Choroid plexus epithelial cell (primary cell): ENCODE data around the gene SIAH1.

Experiments
- DNase-seq: peaks from one replicate; pipeline ENCODE4 v3.0.0-alpha.2; 2010; ENCODE audit warnings: low read depth
- H3K4me3 ChIP-seq: 2 replicates; pipeline ENCODE4 v1.5.1; 2011; ENCODE audit warnings: low read depth, mild to moderate bottlenecking, control low read depth, low read length, moderate library complexity
- TF ChIP-seq, protein P1 (sequence below): conservative IDR thresholded peaks from 2 replicates; pipeline ENCODE4 v1.5.1; 2011; ENCODE audit warnings: low read depth, mild to moderate bottlenecking, control low read depth, inconsistent platforms, low read length, moderate library complexity

The SIAH1 gene

DNA sequence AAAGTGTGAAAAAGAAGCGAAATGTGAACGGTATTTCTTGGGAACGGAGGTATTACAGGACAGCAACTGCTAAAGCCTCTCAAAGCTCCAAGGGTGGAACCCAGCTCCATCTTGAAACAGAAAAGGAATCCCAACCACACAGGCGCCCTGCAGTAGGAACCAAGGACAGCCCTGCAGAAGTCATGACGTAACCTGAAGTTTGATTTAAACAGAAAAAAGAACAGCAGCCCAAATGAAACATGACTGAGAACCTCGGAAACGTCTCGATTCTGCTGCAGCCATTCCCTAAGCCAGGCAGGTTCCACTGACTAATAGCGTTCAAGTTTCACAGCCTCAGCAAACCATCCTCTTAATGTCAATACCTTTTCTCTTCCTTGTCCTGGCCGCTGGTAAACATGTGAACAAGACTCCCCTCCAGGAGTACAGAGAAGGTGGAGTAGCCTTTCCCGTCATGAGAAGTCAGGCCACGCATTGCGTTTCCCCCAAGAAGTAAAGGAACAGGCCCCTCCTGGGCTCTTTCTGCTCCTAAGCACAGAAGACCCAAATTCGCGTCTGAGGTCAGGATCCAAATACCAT, 20.1 kb downstream of the SIAH1 start:
- peak; percentile 25 for DNase-seq
- H3K4me3 ChIP-seq, result peak overlapping the region; percentile 63
- TF ChIP-seq, protein P1, sequence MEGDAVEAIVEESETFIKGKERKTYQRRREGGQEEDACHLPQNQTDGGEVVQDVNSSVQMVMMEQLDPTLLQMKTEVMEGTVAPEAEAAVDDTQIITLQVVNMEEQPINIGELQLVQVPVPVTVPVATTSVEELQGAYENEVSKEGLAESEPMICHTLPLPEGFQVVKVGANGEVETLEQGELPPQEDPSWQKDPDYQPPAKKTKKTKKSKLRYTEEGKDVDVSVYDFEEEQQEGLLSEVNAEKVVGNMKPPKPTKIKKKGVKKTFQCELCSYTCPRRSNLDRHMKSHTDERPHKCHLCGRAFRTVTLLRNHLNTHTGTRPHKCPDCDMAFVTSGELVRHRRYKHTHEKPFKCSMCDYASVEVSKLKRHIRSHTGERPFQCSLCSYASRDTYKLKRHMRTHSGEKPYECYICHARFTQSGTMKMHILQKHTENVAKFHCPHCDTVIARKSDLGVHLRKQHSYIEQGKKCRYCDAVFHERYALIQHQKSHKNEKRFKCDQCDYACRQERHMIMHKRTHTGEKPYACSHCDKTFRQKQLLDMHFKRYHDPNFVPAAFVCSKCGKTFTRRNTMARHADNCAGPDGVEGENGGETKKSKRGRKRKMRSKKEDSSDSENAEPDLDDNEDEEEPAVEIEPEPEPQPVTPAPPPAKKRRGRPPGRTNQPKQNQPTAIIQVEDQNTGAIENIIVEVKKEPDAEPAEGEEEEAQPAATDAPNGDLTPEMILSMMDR, result no peak

DNA sequence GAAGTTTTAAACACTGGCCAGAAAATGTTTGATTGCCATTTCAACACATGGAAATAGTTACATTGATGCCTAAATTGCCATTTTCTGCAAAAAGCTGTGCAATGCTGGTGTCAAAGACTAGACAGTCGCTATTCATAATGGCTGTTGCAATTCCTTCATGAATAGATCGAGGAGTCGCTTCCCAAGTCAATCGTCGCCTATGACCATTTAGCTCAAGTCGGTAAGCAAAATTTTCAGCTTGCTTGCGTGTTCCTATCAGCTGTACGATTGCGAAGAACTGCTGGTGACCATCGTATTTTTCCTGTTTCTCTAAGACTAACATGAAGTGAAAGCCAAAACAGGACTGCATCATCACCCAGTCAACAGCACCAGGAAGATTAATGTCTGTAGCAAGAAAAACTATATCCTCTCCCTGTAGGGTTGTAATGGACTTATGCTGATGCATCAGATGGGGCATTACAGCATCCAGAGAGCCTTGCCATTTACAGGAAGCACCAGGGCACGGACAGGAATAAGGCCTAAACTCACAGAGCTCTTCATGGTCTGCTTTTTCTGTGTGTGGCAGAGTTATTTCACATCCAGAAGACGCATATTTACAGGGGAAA, 23.6 kb downstream of the SIAH1 start:
- no peak for DNase-seq
- TF ChIP-seq, protein P1, result no peak

DNA sequence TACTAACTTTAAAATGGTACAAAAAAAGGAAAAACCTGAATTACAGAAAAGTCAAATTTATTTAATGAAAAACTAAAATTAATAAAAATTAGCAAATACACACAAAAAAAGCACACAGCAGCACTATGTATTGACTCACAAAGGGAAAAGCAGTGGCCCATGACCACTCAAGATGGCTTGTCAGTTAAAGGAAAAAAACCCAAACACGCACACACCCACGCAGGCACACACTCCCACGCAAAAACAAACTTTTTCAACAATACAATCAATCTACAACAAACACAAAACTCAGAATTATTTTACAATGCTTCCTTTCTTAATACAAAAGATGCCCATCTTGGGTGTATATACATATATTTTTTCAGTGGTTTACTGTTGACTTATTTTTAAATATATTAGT, 24.2 kb downstream of the SIAH1 start:
- no peak for DNase-seq
- TF ChIP-seq, protein P1, result no peak
- no peak overlapping the region for H3K4me3 ChIP-seq

More for the DNA sequence above, 23.6 kb downstream of the SIAH1 start:
- H3K4me3 ChIP-seq, result no peak overlapping the region

DNA sequence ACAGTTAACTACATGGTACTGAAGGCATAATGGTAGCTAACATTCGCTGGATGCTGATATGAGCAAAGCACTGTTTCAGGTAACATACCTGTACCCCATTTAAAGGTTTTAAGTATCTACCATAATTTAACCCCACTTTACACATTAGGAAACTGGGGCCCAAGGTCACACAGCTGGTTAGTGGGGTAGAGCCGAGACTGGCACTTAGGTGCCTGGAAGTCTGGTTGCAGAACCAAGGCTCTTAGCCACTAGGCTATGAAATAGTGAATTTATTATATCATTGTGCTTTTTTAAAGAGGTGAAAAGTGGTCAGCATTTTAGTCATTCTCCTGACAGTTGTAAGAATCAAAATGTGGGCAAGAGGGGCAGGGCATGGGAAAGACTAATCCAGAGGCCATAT, 25.2 kb downstream of the SIAH1 start:
- DNase-seq, result no peak
- TF ChIP-seq, protein P1, result no peak
- H3K4me3 ChIP-seq, result no peak overlapping the region

DNA sequence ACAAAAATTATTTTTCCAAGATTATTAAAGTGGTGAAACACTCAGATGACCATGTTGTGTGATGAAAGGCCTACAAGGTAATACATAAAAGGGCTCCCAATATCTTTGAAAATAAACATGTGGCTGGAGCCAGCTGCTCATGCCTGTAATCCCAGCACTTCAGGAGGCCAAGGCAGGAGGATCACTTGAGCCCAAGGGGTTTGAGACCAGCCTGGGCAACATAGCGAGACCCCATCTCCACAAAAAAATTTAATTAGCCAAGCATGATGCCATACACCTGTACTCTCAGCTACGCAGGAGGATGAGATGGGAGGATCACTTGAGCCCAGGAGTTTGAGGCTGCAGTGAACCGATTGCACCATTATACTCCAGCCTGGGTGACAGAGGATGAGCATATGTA, 26.8 kb downstream of the SIAH1 start:
- TF ChIP-seq, protein P1, result no peak
- no peak overlapping the region for H3K4me3 ChIP-seq
- DNase-seq, result no peak

DNA sequence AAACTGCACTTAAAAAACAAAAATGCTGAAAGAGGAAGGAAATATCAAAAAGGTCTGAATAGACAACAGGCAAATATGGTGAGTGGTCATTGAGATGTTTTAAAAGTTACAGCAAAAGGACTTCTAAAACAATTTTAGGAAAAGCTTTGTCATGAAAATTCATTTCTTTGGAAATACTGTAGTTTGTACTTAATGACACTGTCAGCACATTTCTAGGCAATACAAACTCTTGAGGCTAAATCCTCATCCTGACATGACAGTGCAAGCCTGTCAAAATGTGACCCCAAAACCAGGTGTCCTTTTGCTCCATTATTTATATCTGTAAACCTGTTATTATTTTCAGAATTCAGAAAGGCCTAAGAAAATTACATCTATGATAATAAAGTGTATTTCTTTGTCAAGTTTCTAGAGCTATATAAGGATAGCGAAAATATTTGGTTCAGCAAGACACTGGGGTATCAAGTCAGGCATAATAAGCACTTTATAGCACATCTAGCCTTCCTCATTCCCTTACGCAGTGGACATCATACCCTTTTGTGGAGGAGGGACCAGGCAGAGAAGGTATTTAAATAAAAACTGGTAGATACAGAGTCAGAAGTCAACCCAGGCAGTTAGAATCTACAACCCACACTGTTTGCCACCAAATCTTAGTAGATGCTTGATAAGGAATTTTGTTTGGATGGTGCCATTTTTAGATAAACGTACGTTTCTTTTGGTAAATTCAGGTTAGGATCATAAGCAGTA, 28.4 kb downstream of the SIAH1 start:
- TF ChIP-seq, protein P1, result no peak
- DNase-seq, result no peak
- H3K4me3 ChIP-seq, result no peak overlapping the region
